NCI-H748 (cell line): ENCODE measurements around the gene PIK3C2B.

ENCODE experiments used
- DNase-seq: peaks from one replicate; lab custom pipeline; 2025; ENCODE audit not compliant: unreplicated experiment; lab: John Stamatoyannopoulos, UW

PIK3C2B gene

DNA sequence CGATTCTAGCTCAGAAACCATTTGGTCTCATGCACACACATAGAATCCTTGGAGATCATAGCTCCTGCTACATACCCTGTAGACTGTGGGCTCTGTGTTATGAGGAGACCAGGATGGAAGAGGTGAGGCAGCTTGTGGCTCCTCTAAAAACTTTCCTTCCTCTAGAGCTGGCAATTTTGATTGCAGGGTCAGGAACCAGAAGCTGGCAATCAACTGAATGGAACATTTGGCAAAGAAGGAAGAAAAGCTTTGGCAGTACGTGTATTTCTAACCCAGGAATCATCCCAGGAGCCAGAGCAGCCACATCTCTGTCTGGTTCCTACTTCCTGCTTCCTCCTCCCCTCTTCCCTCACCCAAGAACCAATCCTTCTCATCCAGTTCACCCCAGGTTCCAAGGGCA is 15.7 kb downstream of the PIK3C2B start:
- no peak for DNase-seq

DNA sequence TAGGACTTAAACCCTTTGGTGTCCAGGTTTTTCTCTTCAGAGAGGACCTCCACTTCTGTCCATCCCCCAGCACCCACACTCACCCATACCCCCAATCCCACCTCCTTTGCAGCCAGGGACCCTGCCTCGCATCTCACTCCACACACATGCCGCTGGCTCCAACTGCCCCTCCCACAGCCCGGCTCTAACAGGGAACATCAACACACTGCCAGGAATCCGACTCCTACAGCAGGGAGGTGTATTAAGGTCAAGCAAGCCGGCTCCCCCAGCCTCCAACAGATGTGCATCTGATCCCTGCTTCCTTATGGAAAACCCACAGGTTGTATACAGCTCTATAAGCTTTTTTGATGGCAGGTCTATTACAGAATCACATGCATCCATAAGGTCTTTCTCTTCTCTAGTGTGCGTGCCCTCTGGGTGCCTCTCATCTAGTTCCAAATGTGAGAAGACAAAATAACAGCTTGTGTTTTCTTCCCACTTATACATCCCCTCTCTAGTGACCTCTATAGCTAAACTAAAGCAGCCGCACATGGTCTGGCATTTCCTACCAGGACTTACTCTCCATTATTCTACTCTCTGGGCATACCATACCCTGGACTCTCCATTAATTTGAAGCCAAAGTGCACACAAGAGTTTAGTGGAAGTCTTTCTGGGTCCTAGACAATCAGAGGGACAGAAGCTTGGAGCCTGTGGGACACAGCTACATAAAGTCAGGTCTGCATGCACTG is 16.3 kb downstream of the PIK3C2B start:
- DNase-seq, result no peak

DNA sequence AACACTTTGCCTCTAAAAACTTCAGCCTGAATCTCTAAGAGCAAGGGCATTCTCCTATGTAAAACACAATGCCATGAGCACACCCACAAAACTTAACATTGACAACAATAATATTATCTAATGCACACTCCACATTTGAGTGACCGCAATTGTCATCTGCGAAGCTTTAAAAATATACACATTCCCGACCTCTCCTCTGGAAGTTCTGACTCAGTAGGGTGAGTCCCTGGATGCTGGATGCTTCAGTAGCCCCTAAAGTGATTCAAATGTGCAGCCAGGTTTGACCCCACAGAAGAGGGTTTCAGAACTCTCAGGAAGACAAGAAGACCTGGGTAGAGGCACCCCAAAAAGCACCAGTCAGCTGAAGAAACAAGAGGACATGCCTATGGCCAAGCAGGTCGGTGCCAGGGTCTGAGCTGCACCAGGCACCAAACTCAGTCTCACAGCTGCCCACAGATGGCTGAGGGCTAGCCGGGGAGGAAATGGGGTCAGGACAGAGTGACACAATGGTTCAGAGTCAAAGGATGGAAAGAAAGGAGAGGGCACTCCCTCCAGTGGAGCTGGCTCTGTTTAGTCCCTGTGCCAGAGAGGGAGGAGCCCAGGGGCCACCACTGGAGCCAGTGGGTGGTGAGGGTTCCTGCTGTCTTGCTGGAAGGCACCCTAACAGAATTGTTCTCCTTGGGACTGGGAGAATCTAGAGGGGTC is 17.4 kb downstream of the PIK3C2B start:
- no peak for DNase-seq

DNA sequence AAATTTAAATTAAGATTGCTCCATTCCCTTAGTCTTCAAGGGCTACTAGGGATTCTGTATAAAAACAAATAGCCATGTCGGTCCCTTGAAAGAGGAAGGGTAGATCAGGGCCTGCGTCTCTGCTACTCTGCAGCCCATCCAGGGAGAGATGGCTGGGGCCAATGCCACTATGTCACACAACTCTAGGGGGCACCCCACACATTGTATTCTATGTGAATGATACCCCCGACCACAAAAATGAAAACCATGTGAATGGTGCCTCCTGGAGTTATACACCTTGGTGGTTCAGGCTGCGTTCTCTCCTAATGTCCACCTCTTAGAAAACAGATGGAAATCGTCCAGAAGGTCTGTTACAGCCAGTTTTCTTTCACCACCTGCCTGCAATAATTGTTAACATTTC is 18.0 kb downstream of the PIK3C2B start:
- no peak for DNase-seq

DNA sequence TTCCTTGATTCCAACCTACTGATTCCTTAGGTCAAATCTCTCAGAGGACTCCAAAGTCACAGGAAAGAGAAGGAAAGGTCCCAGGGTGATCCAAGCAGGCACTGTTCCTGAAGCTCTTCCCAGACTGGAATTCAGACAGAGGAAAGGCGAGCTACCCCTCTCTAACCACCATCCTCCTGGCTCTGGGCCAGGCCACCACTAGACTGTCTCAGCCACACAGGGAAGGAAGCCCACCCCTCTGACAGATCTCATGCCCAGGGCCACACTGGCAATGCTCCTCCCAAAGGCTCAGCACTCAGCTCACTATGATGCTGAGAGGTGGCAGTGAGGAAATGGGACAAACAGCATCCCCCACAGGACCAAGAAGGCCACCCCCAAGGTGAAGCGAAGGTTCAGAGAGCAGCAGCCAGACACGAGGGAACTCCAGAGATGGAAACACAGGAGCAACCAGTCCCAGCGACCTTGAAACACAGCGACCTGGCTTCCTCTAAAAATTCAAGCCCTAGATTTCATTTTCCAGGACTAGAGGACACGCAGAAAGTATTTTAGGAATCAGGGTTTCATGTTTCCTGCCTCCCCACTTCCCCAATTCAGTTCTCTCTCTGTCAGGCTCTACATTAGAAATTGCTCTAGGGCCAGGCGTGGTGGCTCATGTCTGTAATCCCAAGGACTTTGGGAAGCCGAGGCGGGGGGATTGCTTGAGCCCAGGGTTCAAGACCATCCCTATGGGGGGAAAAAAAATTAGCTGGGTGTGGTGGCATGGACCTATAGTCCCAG is 18.8 kb downstream of the PIK3C2B start:
- no peak for DNase-seq

DNA sequence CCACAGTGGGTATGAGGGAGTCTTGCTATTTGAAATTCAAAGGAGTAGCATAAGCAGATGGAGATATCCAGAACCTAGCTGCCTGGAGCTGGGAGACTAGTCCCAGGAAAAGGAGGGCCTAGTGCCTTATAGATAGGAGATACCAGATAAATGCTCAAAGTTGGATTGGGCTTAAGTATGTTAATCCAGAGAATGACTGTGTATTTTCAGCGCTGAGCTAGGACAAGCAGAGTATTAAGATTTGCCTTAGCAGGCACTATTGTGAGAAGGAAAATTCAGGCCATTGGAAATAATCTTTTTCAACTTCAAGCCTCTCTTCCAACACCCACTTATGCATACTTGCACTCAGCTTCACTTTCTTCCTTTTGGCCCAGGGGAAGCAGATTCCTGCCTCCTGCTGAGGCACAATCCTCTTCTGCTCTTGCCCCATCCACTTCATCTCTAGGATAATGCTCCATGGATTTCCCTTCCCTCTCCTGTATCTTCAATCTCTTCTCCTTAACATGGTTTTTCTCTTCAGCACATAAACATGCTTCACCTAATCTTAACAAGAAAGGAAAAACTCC is 21.1 kb downstream of the PIK3C2B start:
- DNase-seq, result no peak

DNA sequence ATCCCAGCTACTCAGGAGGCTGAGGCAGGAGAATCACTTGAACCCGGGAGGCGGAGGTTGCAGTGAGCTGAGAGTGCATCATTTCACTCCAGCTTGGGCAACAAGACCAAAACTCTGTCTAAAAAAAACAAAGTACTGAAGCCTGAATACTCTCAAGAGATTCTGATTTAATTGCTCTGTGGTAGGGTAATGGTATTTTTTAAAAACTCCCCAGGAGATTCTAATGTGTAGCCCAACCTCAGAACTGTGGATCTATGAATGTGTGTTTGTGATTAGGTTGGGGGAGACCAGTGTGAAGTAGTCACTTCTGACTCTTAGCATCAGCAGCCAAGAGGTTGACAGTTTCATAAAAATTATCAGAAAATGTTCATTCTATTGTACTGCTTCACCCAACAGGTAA is 21.9 kb downstream of the PIK3C2B start:
- DNase-seq, result no peak

DNA sequence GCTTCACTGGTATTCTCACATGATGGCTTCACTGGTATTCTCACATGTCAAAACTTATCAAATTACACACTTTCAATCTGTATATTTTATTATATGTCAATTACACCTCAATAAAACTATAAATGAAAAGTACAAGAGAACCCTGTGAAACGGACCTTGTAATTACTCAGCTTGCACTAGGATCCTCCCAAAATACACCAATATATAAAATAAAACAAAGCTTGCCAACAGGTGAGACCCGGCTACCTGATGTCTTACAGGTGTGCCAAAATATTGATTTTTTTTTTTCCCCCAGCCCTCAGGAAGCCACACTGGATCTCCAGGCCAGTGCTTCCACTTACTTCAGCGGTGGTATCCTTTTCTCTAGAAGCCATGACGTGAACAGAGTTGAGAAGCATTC is 22.9 kb downstream of the PIK3C2B start:
- DNase-seq, result no peak

DNA sequence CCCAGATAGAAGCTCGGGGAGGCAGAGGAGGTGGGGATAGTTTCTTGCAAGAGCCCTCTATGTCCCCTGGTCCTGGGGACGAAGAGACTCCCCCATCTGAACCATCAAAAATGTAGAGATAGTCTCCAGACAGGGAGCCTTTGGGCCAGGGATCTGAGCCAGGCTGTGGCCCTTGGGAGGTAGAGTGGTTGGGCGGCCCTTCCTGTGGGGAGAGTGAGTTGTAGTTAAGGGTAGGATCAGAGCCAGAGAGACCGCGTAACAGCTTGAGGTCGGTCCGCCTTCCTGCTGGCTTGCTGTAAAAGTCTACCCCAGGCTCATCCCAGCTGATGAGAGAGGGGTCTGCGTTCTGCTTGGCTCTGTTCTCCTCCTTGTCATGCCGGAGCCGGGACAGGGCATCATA is 25.3 kb downstream of the PIK3C2B start:
- DNase-seq, result no peak

DNA sequence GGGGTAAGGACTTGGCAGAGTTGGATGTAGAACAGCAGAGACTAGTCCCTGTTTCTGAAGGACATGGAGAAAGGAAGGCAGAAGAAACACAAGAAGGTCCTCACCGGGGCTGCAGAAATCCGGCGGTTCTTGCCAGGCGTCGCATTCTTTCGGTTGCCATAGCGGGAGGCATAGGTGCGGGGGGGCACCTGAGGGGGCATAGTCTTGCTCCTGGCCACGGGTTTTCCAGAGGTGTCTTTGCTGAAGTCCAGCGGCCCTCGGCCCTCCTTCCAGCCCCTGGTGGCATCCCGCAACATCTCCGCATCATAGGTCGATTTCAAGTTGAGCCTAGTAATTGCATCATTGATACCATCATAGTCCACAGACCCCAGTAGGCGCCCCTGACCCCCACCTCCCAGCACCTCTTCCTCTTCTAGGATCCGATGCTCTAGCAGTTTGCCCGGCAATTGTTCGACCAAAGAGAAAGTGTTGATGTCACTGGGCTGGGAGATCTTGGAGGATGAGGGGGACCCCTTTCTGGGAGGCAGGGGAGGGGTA is 25.8 kb downstream of the PIK3C2B start:
- DNase-seq, result no peak

DNA sequence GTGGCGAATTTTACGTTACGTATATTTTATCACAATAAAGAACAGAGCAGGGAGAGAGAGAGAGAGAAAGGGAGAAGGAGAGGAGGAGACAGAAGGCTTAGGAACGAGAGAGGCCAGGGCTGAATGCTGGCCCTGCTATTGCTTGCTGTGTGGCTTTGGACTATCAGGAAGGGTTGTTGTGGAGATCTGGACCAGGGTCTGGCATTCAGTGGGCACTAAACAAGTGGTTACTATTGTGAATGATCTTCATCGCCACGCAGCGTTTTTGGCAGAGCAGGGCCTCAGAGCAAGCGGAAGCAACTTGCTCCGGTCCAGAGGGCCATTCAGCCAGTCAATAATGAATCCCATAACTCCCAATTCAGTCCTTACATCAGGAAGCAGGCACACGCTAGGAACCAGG is 26.4 kb downstream of the PIK3C2B start:
- DNase-seq, result no peak

DNA sequence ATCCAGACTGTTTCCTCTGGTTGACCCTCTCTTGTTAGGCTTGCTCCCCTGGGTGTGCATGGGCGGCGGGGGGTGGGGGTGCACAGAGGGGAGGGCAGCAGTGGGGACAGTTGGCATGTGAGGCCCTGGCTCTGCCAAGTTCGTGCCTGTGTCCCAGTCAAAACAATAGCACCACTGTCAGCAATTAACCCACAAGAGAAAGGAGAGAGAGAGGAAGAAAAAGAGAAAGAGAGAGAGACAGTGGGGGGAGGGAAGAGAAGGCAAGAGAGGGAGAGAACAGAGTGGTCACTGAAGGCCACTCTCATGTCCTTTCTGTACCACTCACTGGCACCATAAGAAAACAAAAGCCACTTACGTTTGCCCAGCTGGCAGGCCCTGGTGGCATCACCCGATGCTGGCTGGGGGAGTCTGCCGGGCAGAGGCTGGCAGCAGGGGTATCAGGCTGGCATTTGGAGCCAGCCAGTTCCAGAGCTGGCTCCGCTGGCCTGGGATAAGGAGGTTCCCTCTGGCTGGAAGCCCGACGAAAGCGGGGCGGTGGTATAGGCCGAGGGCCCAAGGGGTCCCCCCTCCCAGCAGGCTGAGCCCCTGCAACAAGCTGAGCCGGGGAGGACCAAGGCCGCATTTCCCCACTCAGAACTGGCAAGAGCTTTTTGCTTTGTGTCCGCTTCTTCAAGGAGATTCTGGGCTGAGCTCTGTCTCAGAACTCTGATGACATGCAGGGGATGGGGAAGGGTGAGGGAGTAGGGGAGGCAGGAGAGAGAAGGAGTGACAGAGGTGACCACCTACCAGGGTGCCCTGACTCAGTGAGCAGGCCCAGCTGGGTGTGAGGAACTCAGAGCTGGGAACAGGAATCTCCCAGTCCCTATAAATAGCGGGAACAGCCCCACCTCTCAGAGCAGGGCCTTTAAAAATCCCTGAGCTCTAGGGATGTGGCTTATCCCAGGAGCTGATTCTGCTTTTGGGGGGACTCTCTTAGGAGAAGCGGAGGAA is 27.9 kb downstream of the PIK3C2B start:
- DNase-seq, result no peak

DNA sequence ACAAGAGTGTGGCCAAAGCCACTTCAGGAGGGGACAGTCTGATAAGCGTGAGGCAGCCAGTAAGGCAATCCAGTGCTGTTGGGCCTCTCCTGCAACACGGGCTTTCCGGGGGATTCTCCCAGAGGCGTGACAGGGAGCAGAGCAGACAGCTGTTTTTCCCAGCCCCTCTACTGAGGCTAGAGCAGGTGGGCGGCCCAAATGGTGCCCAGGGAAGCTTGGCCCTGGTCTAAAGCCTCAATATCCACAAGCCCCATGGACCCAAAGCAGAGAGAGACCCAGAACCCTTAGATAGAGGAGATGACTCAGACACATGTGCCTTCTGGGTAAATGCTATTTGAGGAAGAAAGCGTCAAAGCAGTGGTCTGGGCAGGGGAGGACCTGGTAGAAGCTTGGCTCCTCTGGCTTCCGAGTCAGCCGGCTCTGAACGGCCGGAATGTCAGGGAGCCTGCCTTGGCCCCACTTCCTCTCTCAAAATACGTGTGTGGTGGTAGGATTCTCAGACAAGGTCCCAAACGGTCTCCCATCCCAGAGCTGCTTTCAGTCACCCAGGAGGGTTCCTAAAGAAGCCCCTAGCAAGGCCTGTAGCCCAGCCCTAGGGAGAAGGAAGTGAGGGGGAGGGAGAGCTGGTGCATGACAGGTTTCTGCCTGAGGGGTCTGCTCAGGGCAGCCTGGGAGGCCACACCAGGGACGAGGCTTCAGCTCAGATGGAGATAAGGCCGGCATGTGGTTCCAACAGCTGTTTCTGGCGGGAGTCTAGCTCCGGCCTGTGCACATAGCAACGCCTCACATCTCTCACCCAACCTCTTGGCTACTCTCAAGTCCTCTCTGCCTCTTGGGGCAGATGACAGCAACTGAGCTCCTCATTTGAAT is 28.8 kb downstream of the PIK3C2B start:
- no peak for DNase-seq

DNA sequence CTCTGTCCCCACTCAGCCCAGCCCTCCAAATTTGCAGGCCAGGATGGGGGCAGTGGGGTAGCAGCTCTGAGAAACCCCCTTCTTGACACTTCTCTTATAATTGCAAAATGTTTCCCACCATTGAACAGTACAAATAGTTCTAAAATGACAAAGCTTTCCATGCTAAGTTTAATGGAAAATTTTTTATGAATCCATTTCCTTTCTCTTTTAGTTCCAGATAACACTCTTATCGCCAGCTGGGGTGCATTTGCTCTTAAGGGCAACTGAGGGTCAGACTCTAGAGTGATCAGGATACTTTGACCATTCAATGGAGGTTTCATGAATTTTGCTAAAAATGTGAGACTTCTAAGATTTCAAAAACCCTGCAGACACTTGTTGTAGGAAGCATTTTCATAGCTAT is 29.9 kb downstream of the PIK3C2B start:
- no peak for DNase-seq

DNA sequence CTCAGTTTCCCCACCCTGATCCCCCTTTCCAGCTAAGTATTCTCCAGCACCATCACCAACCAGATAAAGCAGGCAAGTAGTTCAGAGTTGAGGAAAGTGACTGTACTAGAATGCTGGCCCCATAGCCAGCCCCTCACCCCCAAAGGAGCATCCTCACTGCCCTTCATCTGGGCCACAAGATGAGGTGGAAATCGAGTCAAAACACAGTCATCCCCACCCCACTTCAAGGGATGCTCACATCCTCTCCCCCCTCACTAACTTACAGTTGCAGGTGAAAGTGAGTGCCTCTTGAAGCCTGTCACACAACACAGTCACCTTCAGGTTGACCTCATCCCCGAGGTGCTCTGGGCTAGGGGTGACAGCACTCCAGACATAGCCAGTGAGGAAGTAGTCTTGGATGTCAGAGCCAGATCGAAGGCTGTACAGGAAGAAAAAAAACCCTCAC is 30.4 kb downstream of the PIK3C2B start:
- no peak for DNase-seq

DNA sequence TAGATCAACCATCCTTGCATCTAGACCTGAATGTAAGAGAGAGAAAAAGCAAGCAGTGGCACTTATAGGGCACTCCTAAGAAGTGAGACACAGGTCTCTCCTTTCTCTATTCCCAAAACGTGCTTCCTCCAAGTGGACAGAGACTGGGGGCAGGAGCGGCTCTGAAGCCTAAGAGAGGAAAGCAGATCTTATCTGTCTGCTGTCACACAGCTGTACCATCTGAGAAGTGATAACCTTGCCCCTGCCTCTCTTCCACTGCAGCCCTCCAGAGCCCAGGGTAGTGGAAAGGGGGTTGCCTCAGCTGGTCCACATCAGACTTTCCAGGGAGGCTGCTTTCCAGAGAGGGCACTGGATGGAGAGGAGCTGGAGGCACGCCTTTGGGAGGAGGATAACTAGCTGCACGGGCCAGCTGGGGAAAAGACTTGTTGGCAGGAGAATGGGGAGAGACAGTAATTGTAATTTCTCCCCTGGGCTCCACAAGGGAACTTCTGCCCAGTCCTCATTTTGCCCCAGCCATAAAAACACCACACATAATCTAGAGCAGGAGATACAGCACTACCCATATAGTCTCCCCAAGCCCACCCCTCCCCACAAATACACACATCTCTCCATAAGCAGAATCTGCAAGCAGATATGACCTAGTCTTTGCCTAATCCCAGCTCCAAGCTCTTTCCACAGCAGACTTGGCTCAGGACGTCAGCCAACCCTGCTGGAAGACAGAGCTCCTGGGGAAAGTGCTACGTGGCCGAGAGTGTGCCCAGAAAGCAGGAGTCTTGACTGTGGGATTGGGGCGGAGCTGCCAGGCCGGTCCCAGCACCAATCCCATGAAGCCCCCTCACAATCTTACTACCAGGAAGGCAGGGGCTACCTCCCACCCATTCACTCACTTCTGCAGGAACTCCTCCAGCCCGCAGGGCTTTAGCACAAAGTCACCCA is 31.2 kb downstream of the PIK3C2B start:
- DNase-seq, result no peak

DNA sequence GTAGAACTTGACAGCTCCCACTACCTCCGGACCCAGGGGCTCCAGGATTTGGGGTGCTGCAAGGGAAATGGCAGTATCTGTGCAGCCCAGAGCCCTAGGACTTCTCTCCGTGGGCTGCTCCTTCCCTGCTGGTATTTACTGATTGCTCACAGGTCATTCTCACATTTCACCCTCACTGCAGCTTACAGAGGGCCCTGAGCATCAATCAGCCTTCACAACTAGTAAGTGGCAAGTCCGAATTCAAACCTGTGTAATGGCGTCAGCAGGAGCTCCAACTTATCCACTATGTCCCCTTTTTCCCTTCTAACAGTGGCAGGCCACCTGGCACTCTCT is 32.4 kb downstream of the PIK3C2B start:
- no peak for DNase-seq
